NK-92 (cell line): ENCODE data around the gene BRSK2.
"Not testable (repeated sequence)": the region's sequence is repeated elsewhere in the genome, so short reads cannot be mapped to it uniquely, and the experiment has no call there.

ENCODE experiments used
- DNase-seq: peaks from one replicate; lab custom pipeline; 2025; ENCODE audit not compliant: unreplicated experiment; lab: John Stamatoyannopoulos, UW

Gene BRSK2

GRCh38 chr11:1389932-1390568 is at the start of gene BRSK2:
Gene BRSK2 (plus strand): TSS chr11:1389934. CDS start chr11:1390285, 351 bp downstream.
- DNase-seq: no peak

GRCh38 chr11:1340111-1340510 is 49.6 kb upstream of the BRSK2 start:
- DNase-seq: no peak

GRCh38 chr11:1341226-1341625 is 48.5 kb upstream of the BRSK2 start:
- not testable (repeated sequence) for DNase-seq

- no peak for DNase-seq
These were observed 47.7 kb upstream of the BRSK2 start for GRCh38 chr11:1341928-1342524.

GRCh38 chr11:1342946-1343345 is 46.8 kb upstream of the BRSK2 start:
- DNase-seq: no peak

- no peak for DNase-seq
These were observed 46.2 kb upstream of the BRSK2 start for GRCh38 chr11:1343391-1344055.

GRCh38 chr11:1344056-1344635 is 45.6 kb upstream of the BRSK2 start:
- DNase-seq: no peak

- DNase-seq: no peak
These were observed 43.8 kb upstream of the BRSK2 start for GRCh38 chr11:1345737-1346513.

- no peak for DNase-seq
These were observed 42.9 kb upstream of the BRSK2 start for GRCh38 chr11:1346669-1347390.

- DNase-seq: not testable (repeated sequence)
These were observed 42.2 kb upstream of the BRSK2 start for GRCh38 chr11:1347411-1347999.

GRCh38 chr11:1348146-1348795 is 41.5 kb upstream of the BRSK2 start:
- no peak for DNase-seq

- DNase-seq: no peak
These were observed 40.9 kb upstream of the BRSK2 start for GRCh38 chr11:1348796-1349326.

GRCh38 chr11:1349327-1350041 is 40.2 kb upstream of the BRSK2 start:
- no peak for DNase-seq

GRCh38 chr11:1350086-1350725 is 39.5 kb upstream of the BRSK2 start:
- DNase-seq: no peak

- no peak for DNase-seq
These were observed 38.3 kb upstream of the BRSK2 start for GRCh38 chr11:1351278-1351937.

- no peak for DNase-seq
These were observed 36.9 kb upstream of the BRSK2 start for GRCh38 chr11:1352696-1353382.
